ENCODE measurements around the gene HSPG2. TPM values are rescaled to one million over a fixed set of nuclear protein-coding genes. Genes with fewer than 3 reads are reported as not detected.

Gene HSPG2
- total and polyA plus RNA-seq, 2 of the 13 experiments (the other 11 are each of a cell fraction or from before 2014, with no cell fraction given), result 9.1 to 13.1 TPM

GRCh38 chr1:21961799-21962198 lies 24.7 kb upstream of the HSPG2 start:
- H2AFZ ChIP-seq (ENCODE audit: low read length), result no peak overlapping the region
- H3K4me2 ChIP-seq (ENCODE audit: low read depth, low read length), result no peak overlapping the region
- no peak for TF ChIP-seq GMEB1 (CRISPR knock-in tag; IDR thresholded peaks at IDR 0.05; ENCODE audit: borderline replicate concordance)
- peak; percentile 86 for TF ChIP-seq ZNF770 (CRISPR knock-in tag; IDR thresholded peaks at IDR 0.05)
- TF ChIP-seq, protein P1, sequence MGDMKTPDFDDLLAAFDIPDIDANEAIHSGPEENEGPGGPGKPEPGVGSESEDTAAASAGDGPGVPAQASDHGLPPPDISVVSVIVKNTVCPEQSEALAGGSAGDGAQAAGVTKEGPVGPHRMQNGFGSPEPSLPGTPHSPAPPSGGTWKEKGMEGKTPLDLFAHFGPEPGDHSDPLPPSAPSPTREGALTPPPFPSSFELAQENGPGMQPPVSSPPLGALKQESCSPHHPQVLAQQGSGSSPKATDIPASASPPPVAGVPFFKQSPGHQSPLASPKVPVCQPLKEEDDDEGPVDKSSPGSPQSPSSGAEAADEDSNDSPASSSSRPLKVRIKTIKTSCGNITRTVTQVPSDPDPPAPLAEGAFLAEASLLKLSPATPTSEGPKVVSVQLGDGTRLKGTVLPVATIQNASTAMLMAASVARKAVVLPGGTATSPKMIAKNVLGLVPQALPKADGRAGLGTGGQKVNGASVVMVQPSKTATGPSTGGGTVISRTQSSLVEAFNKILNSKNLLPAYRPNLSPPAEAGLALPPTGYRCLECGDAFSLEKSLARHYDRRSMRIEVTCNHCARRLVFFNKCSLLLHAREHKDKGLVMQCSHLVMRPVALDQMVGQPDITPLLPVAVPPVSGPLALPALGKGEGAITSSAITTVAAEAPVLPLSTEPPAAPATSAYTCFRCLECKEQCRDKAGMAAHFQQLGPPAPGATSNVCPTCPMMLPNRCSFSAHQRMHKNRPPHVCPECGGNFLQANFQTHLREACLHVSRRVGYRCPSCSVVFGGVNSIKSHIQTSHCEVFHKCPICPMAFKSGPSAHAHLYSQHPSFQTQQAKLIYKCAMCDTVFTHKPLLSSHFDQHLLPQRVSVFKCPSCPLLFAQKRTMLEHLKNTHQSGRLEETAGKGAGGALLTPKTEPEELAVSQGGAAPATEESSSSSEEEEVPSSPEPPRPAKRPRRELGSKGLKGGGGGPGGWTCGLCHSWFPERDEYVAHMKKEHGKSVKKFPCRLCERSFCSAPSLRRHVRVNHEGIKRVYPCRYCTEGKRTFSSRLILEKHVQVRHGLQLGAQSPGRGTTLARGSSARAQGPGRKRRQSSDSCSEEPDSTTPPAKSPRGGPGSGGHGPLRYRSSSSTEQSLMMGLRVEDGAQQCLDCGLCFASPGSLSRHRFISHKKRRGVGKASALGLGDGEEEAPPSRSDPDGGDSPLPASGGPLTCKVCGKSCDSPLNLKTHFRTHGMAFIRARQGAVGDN (CRISPR knock-in tag; IDR thresholded peaks at IDR 0.05), result peak; percentile 17; the same call in 1 of the 2 replicates
- no peak for TF ChIP-seq POLR2A (IDR thresholded peaks at IDR 0.05; ENCODE audit: insufficient read depth in 1 of 2, low read depth in 2 of 2, low read length in 2 of 2)
- TF ChIP-seq, protein P2, sequence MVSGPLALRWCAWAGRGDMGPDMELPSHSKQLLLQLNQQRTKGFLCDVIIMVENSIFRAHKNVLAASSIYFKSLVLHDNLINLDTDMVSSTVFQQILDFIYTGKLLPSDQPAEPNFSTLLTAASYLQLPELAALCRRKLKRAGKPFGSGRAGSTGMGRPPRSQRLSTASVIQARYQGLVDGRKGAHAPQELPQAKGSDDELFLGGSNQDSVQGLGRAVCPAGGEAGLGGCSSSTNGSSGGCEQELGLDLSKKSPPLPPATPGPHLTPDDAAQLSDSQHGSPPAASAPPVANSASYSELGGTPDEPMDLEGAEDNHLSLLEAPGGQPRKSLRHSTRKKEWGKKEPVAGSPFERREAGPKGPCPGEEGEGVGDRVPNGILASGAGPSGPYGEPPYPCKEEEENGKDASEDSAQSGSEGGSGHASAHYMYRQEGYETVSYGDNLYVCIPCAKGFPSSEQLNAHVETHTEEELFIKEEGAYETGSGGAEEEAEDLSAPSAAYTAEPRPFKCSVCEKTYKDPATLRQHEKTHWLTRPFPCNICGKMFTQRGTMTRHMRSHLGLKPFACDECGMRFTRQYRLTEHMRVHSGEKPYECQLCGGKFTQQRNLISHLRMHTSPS (CRISPR knock-in tag; IDR thresholded peaks at IDR 0.05; ENCODE audit: low read depth), result peak; percentile 27; the same call in 1 of the 2 replicates
- TF ChIP-seq STAT5B (CRISPR knock-in tag; IDR thresholded peaks at IDR 0.05), result no peak
- TF ChIP-seq HMGA1 (CRISPR knock-in tag; conservative IDR thresholded peaks at IDR 0.05), result no peak
- no peak for TF ChIP-seq NR2F6 (IDR thresholded peaks at IDR 0.05)
- TF ChIP-seq NR2F6 (CRISPR knock-in tag; IDR thresholded peaks at IDR 0.05), result peak; percentile 20; the same call in 1 of the 2 replicates
- no peak for TF ChIP-seq ZNF44 (CRISPR knock-in tag; IDR thresholded peaks at IDR 0.05)
- no peak for TF ChIP-seq GATAD2A (CRISPR knock-in tag; IDR thresholded peaks at IDR 0.05)
- H3K79me2 ChIP-seq (ENCODE audit: insufficient read depth, low read length), result no peaks in the 10 kb centered on the region
- 0% methylated on average over 2 of the region's 2 CpGs for WGBS (ENCODE audit: low lambda C conversion rate)
- no peaks in the 10 kb centered on the region for H3K36me3 ChIP-seq (replicated peaks in 1 of 2; ENCODE audit: control insufficient read depth in 1 of 2, insufficient read depth in 2 of 2, low read length in 2 of 2)
- FAIRE-seq (no peak), ATAC-seq (no peak), DNase-seq (ENCODE audit: low spot score) (no peak)
- in situ Hi-C loops (cut with HindIII; ENCODE audit: extremely low pct_ligation_motif_present, low pct_unique_long_range_greater_than_20kb) (loop anchor here (10.0 kb wide), 1 partner anchor 257 kb away; no protein-coding TSS in a partner anchor), intact Hi-C loops (cut with micrococcal nuclease; ENCODE audit: unreplicated experiment) (no loop called here)
- H3K9me3 ChIP-seq (ENCODE audit: low read length), result no peaks in the 10 kb centered on the region
- no peak overlapping the region for H3K4me3 ChIP-seq (replicated peaks in 1 of 3; ENCODE audit: insufficient read depth in 1 of 3, low read depth in 2 of 3, low read length in 3 of 3)
- peaks cover 50% of the 10 kb centered on the region for H3K4me1 ChIP-seq (ENCODE audit: insufficient read depth, low read length)
- CTCF ChIA-PET (ENCODE audit: low intra/inter-chr PET ratio, low total read pairs), result no interaction called here
- no peak overlapping the region for H3K27ac ChIP-seq (ENCODE audit: extremely low read length, insufficient read depth, low read length)
- POLR2A ChIA-PET, result interaction anchor here (1.4 kb wide), 1 partner anchor 10 kb away, joined by 6 read pairs; no protein-coding TSS in a partner anchor
- H3K27me3 ChIP-seq (ENCODE audit: control insufficient read depth in 1 of 2, insufficient read depth in 2 of 2, low read length in 2 of 2), result no peaks in the 10 kb centered on the region
- H4K20me1 ChIP-seq (ENCODE audit: insufficient read depth, low read length), result no peaks in the 10 kb centered on the region
- BruUV-seq (replicated peaks), result no TSS peak
- no peak overlapping the region for H3K9ac ChIP-seq (ENCODE audit: insufficient read depth, low read depth, low read length)
